ENCODE measurements around the gene IBA57. TPM values are rescaled to one million over a fixed set of nuclear protein-coding genes. Genes with fewer than 3 reads are reported as not detected.

The IBA57 gene
- total and polyA plus RNA-seq, 4 experiments from 2014 or later = 1.3 to 12.0 (median 6.9) TPM

GRCh38 chr1:228151180-228151925, 14.3 kb upstream of the IBA57 start:
- Mint-ChIP-seq H3K9me3 (no peaks in the 10 kb centered on the region), H3K27ac (peak overlapping the region in 5 of 7 donors; percentile 18 to 80 (median 78)), H3K4me1 (peaks cover 0 to 4% (median under 1%) of the 10 kb centered on the region in 4 donors), H3K36me3 (peaks cover 0 to 2% of the 10 kb centered on the region in 2 donors), H3K27me3 (no peaks in the 10 kb centered on the region), H3K4me3 (no peak overlapping the region)
- Histone ChIP-seq H3K4me3 (ENCODE audit: low read length in 2 of 2) (no peak overlapping the region), H3K9me3 (ENCODE audit: control insufficient read depth in 1 of 2, low read length in 2 of 2) (no peaks in the 10 kb centered on the region), H3K27ac (ENCODE audit: low read depth, low read length) (no peak overlapping the region), H3K27me3 (ENCODE audit: insufficient read depth, low read length) (no peaks in the 10 kb centered on the region), H3K4me1 (ENCODE audit: insufficient read depth, low read length) (no peaks in the 10 kb centered on the region), H3K36me3 (ENCODE audit: insufficient read depth, low read length) (peaks cover 25% of the 10 kb centered on the region)
- CTCF ChIA-PET (ENCODE audit: partially characterized antibody) = no interaction called here
- DNase-seq = peak in 1 of 5 donors; percentile 29
- POLR2A ChIA-PET (ENCODE audit: partially characterized antibody) = interaction anchor here (1.2 to 2.5 kb wide), 3 partner anchors 8 to 14 kb away, joined by 3 to 20 read pairs (median 12); partner anchors contain the start of genes GUK1 and IBA57
- intact Hi-C loops (cut with micrococcal nuclease) = no loop called here

GRCh38 chr1:228152097-228152917, 13.3 kb upstream of the IBA57 start:
- intact Hi-C loops (cut with micrococcal nuclease) = no loop called here
- ChIA-PET CTCF (ENCODE audit: partially characterized antibody) (no interaction called here), POLR2A (ENCODE audit: partially characterized antibody) (interaction anchor here (1.2 to 2.5 kb wide), 3 partner anchors 8 to 13 kb away, joined by 3 to 20 read pairs (median 12); partner anchors contain the start of genes GUK1 and IBA57)
- H3K4me1 ChIP-seq (ENCODE audit: insufficient read depth, low read length) = no peaks in the 10 kb centered on the region
- no peak overlapping the region for H3K27ac ChIP-seq (ENCODE audit: low read depth, low read length)
- Mint-ChIP-seq H3K36me3 (peaks cover 0 to 2% of the 10 kb centered on the region in 2 donors), H3K27ac (peak overlapping the region in 6 of 7 donors; percentile 31 to 80 (median 62)), H3K9me3 (no peaks in the 10 kb centered on the region), H3K27me3 (no peaks in the 10 kb centered on the region), H3K4me3 (no peak overlapping the region), H3K4me1 (peaks cover 0 to 4% (median under 1%) of the 10 kb centered on the region in 4 donors)
- H3K4me3 ChIP-seq (ENCODE audit: low read length in 2 of 2) = no peak overlapping the region
- no peaks in the 10 kb centered on the region for H3K27me3 ChIP-seq (ENCODE audit: insufficient read depth, low read length)
- H3K9me3 ChIP-seq (ENCODE audit: control insufficient read depth in 1 of 2, low read length in 2 of 2) = no peaks in the 10 kb centered on the region
- peak in 1 of 5 donors; percentile 37 for DNase-seq
- peaks cover 17% of the 10 kb centered on the region for H3K36me3 ChIP-seq (ENCODE audit: insufficient read depth, low read length)

GRCh38 chr1:228152918-228153258, 12.7 kb upstream of the IBA57 start:
- no peak overlapping the region for H3K4me3 ChIP-seq (ENCODE audit: low read length in 2 of 2)
- no peaks in the 10 kb centered on the region for H3K9me3 ChIP-seq (ENCODE audit: control insufficient read depth in 1 of 2, low read length in 2 of 2)
- no peaks in the 10 kb centered on the region for H3K27me3 ChIP-seq (ENCODE audit: insufficient read depth, low read length)
- H3K4me1 Mint-ChIP-seq = peaks cover 0 to 4% (median under 1%) of the 10 kb centered on the region in 4 donors
- H3K9me3 Mint-ChIP-seq = no peaks in the 10 kb centered on the region
- H3K27me3 Mint-ChIP-seq = no peaks in the 10 kb centered on the region
- intact Hi-C loops (cut with micrococcal nuclease) = no loop called here
- H3K36me3 ChIP-seq (ENCODE audit: insufficient read depth, low read length) = peaks cover 11% of the 10 kb centered on the region
- H3K27ac Mint-ChIP-seq = peak overlapping the region in 5 of 7 donors; percentile 31 to 80 (median 64)
- H3K27ac ChIP-seq (ENCODE audit: low read depth, low read length) = no peak overlapping the region
- no peak overlapping the region for H3K4me3 Mint-ChIP-seq
- H3K4me1 ChIP-seq (ENCODE audit: insufficient read depth, low read length) = no peaks in the 10 kb centered on the region
- ChIA-PET POLR2A (ENCODE audit: partially characterized antibody) (interaction anchor here (1.2 to 2.5 kb wide), 3 partner anchors 9 to 12 kb away, joined by 3 to 20 read pairs (median 12); partner anchors contain the start of genes GUK1 and IBA57), CTCF (ENCODE audit: partially characterized antibody) (interaction anchor here (1.0 kb wide), 1 partner anchor 9 kb away, joined by 3 read pairs; no protein-coding TSS in a partner anchor)
- peaks cover 0 to under 1% of the 10 kb centered on the region in 2 donors for H3K36me3 Mint-ChIP-seq
- DNase-seq = no peak

GRCh38 chr1:228154021-228154669, 11.5 kb upstream of the IBA57 start:
- intact Hi-C loops (cut with micrococcal nuclease) = no loop called here
- no peak overlapping the region for H3K4me3 Mint-ChIP-seq
- Histone ChIP-seq H3K4me3 (ENCODE audit: low read length in 2 of 2) (no peak overlapping the region), H3K36me3 (ENCODE audit: insufficient read depth, low read length) (no peaks in the 10 kb centered on the region), H3K4me1 (ENCODE audit: insufficient read depth, low read length) (no peaks in the 10 kb centered on the region), H3K27me3 (ENCODE audit: insufficient read depth, low read length) (no peaks in the 10 kb centered on the region), H3K9me3 (ENCODE audit: control insufficient read depth in 1 of 2, low read length in 2 of 2) (no peaks in the 10 kb centered on the region), H3K27ac (ENCODE audit: low read depth, low read length) (no peak overlapping the region)
- no peaks in the 10 kb centered on the region for H3K27me3 Mint-ChIP-seq
- DNase-seq = peak in 1 of 5 donors; percentile 31
- ChIA-PET POLR2A (ENCODE audit: partially characterized antibody) (interaction anchor here (0.8 kb wide), 1 partner anchor 12 kb away, joined by 3 read pairs; no protein-coding TSS in a partner anchor), CTCF (ENCODE audit: partially characterized antibody) (interaction anchor here (0.8 kb wide), 1 partner anchor 11 kb away, joined by 3 read pairs; no protein-coding TSS in a partner anchor)
- no peaks in the 10 kb centered on the region for H3K9me3 Mint-ChIP-seq
- H3K27ac Mint-ChIP-seq = peak overlapping the region in 4 of 7 donors; percentile 0 to 77 (median 26)
- H3K36me3 Mint-ChIP-seq = no peaks in the 10 kb centered on the region
- H3K4me1 Mint-ChIP-seq = peaks cover 0 to 4% (median under 1%) of the 10 kb centered on the region in 4 donors

- no peaks in the 10 kb centered on the region for H3K4me1 ChIP-seq (ENCODE audit: insufficient read depth, low read length)
- DNase-seq = peak in 1 of 5 donors; percentile 41
- H3K27ac ChIP-seq (ENCODE audit: low read depth, low read length) = no peak overlapping the region
- no peaks in the 10 kb centered on the region for H3K27me3 ChIP-seq (ENCODE audit: insufficient read depth, low read length)
- Mint-ChIP-seq H3K9me3 (no peaks in the 10 kb centered on the region), H3K4me3 (peak overlapping the region in 1 of 8 donors; percentile 15), H3K36me3 (no peaks in the 10 kb centered on the region), H3K27ac (peak overlapping the region in 5 of 7 donors; percentile 0 to 77 (median 22)), H3K27me3 (no peaks in the 10 kb centered on the region), H3K4me1 (peaks cover 0 to 8% (median under 1%) of the 10 kb centered on the region in 4 donors)
- H3K9me3 ChIP-seq (ENCODE audit: control insufficient read depth in 1 of 2, low read length in 2 of 2) = no peaks in the 10 kb centered on the region
- H3K4me3 ChIP-seq (ENCODE audit: low read length in 2 of 2) = no peak overlapping the region
- POLR2A ChIA-PET (ENCODE audit: partially characterized antibody) = no interaction called here
- intact Hi-C loops (cut with micrococcal nuclease) = no loop called here
- H3K36me3 ChIP-seq (ENCODE audit: insufficient read depth, low read length) = no peaks in the 10 kb centered on the region
- CTCF ChIA-PET (ENCODE audit: partially characterized antibody) = no interaction called here
Observed at GRCh38 chr1:228154670-228155571, 10.7 kb upstream of the IBA57 start.
